GM19193 (cell line): Measurements from ENCODE around the gene ZNF326.

Experiments used
- POLR2A ChIP-seq: IDR thresholded peaks from 4 replicates; pipeline ENCODE4 v1.6.1; 2011; ENCODE audit not compliant: insufficient read depth, insufficient read length; ENCODE audit errors: extremely low read depth

The ZNF326 gene

GRCh38 chr1:89986020-89986419 lies 8.9 kb upstream of the ZNF326 start:
- TF ChIP-seq POLR2A: no peak

GRCh38 chr1:89987159-89987819 lies 7.6 kb upstream of the ZNF326 start:
- no peak for TF ChIP-seq POLR2A

- no peak for TF ChIP-seq POLR2A
These were observed 5.8 kb upstream of the ZNF326 start for GRCh38 chr1:89989099-89989498.

- no peak for TF ChIP-seq POLR2A
These were observed 5.1 kb upstream of the ZNF326 start for GRCh38 chr1:89989799-89990198.

- TF ChIP-seq POLR2A: no peak
These were observed 3.7 kb upstream of the ZNF326 start for GRCh38 chr1:89990976-89991831.

GRCh38 chr1:89993541-89993940 lies 1.4 kb upstream of the ZNF326 start:
- TF ChIP-seq POLR2A: no peak

- no peak for TF ChIP-seq POLR2A
These were observed 592 bp upstream of the ZNF326 start for GRCh38 chr1:89994231-89994804.

GRCh38 chr1:89995598-89996449 lies 914 bp downstream of the ZNF326 start:
- TF ChIP-seq POLR2A: no peak

- TF ChIP-seq POLR2A: no peak
These were observed 1.7 kb downstream of the ZNF326 start for GRCh38 chr1:89996450-89997110.

- TF ChIP-seq POLR2A: no peak
These were observed 3.4 kb downstream of the ZNF326 start for GRCh38 chr1:89998306-89998705.

- TF ChIP-seq POLR2A: no peak
These were observed 4.3 kb downstream of the ZNF326 start for GRCh38 chr1:89999208-89999607.

- no peak for TF ChIP-seq POLR2A
These were observed 4.7 kb downstream of the ZNF326 start for GRCh38 chr1:89999628-90000027.

GRCh38 chr1:90000934-90001676 lies 6.2 kb downstream of the ZNF326 start:
- no peak for TF ChIP-seq POLR2A

GRCh38 chr1:90007979-90008404 lies 13.1 kb downstream of the ZNF326 start:
- no peak for TF ChIP-seq POLR2A

GRCh38 chr1:90012300-90012699 lies 17.4 kb downstream of the ZNF326 start:
- no peak for TF ChIP-seq POLR2A

- TF ChIP-seq POLR2A: no peak
These were observed 28.8 kb downstream of the ZNF326 start for GRCh38 chr1:90023691-90024090.
